GM21529 (cell line): ENCODE measurements around the gene BRSK2.

Source experiments
- ATAC-seq: cut with Tn5 transposase; IDR thresholded peaks from one replicate; pipeline ENCODE4 v1.9.1; 2021; ENCODE audit not compliant: unreplicated experiment

Gene BRSK2

GRCh38 chr11:1493650-1494244 lies 104.0 kb downstream of the BRSK2 start:
- ATAC-seq = no peak

GRCh38 chr11:1494650-1495049 lies 104.9 kb downstream of the BRSK2 start:
- ATAC-seq = no peak

- ATAC-seq = no peak
Measured at GRCh38 chr11:1496091-1496760, 106.5 kb downstream of the BRSK2 start.

GRCh38 chr11:1496761-1497095 lies 107.0 kb downstream of the BRSK2 start:
- no peak for ATAC-seq

GRCh38 chr11:1497600-1497999 lies 107.9 kb downstream of the BRSK2 start:
- ATAC-seq = no peak

GRCh38 chr11:1498262-1498661 lies 108.5 kb downstream of the BRSK2 start:
- ATAC-seq = no peak

- no peak for ATAC-seq
Measured at GRCh38 chr11:1499261-1499890, 109.6 kb downstream of the BRSK2 start.

GRCh38 chr11:1499899-1500298 lies 110.2 kb downstream of the BRSK2 start:
- no peak for ATAC-seq

- no peak for ATAC-seq
Measured at GRCh38 chr11:1500466-1501420, 111.0 kb downstream of the BRSK2 start.

- no peak for ATAC-seq
Measured at GRCh38 chr11:1501421-1502167, 111.9 kb downstream of the BRSK2 start.

GRCh38 chr11:1502168-1502953 lies 112.6 kb downstream of the BRSK2 start:
- ATAC-seq = no peak

- ATAC-seq = no peak
Measured at GRCh38 chr11:1502954-1503707, 113.4 kb downstream of the BRSK2 start.

GRCh38 chr11:1503708-1504104 lies 114.0 kb downstream of the BRSK2 start:
- no peak for ATAC-seq

- no peak for ATAC-seq
Measured at GRCh38 chr11:1504138-1504537, 114.4 kb downstream of the BRSK2 start.

- ATAC-seq = no peak
Measured at GRCh38 chr11:1504581-1505290, 115.0 kb downstream of the BRSK2 start.

- no peak for ATAC-seq
Measured at GRCh38 chr11:1505480-1505879, 115.7 kb downstream of the BRSK2 start.

- ATAC-seq = no peak
Measured at GRCh38 chr11:1506981-1507380, 117.2 kb downstream of the BRSK2 start.

GRCh38 chr11:1507381-1508140 lies 117.8 kb downstream of the BRSK2 start:
- no peak for ATAC-seq
